ENCODE results near the gene USP17L10.
"Not testable (repeated sequence)": the region's sequence is repeated elsewhere in the genome, so short reads cannot be mapped to it uniquely, and the experiment has no call there.

GRCh38 chr4:9224596-9224995 lies 14.1 kb downstream of the USP17L10 start, which contains the start of gene USP17L13:
- not testable (repeated sequence) for TF ChIP-seq CTCF (conservative IDR thresholded peaks at IDR 0.05; ENCODE audit: low read length); EZH2phosphoT487 (IDR thresholded peaks at IDR 0.05; ENCODE audit: borderline replicate concordance)
